Measurements from ENCODE around the gene ARTN.
A peak's percentile ranks its signal among the peaks of the same experiment; 100 is the strongest.

Gene ARTN

GRCh38 chr1:43946236-43947060 is 12.8 kb downstream of the ARTN start, which contains the start of gene IPO13:
TSS of gene IPO13 (plus strand) at chr1:43946950. CDS start at chr1:43947601, 651 bp downstream.
- TF ChIP-seq CTCF (IDR thresholded peaks at IDR 0.05; ENCODE audit: low read depth, low read length, missing control alignments): peak; percentile 64
- peak; percentile 83 for DNase-seq (ENCODE audit: extremely low read depth, low read depth)

GRCh38 chr1:43947061-43947873 is 13.7 kb downstream of the ARTN start:
- no peak for TF ChIP-seq CTCF (IDR thresholded peaks at IDR 0.05; ENCODE audit: low read depth, low read length, missing control alignments)
- DNase-seq (ENCODE audit: extremely low read depth, low read depth): no peak

More at GRCh38 chr1:43946236-43947060, 12.8 kb downstream of the ARTN start, which contains the start of gene IPO13:
- peak within 1 kb of the TSS; percentile 86 for H3K4me3 ChIP-seq (replicated peaks; ENCODE audit: low read depth, low read length)

GRCh38 chr1:43947874-43948437 is 14.4 kb downstream of the ARTN start:
- H3K4me3 ChIP-seq (replicated peaks; ENCODE audit: low read depth, low read length): peak overlapping the region; percentile 86

More at GRCh38 chr1:43947061-43947873, 13.7 kb downstream of the ARTN start:
- H3K4me3 ChIP-seq (replicated peaks; ENCODE audit: low read depth, low read length): peak overlapping the region; percentile 86

GRCh38 chr1:43949678-43950077 is 16.1 kb downstream of the ARTN start:
- no peak overlapping the region for H3K4me3 ChIP-seq (replicated peaks; ENCODE audit: low read depth, low read length)
- no peak for DNase-seq (ENCODE audit: extremely low read depth, low read depth)
- TF ChIP-seq CTCF (IDR thresholded peaks at IDR 0.05; ENCODE audit: low read depth, low read length, missing control alignments): no peak

More at GRCh38 chr1:43947874-43948437, 14.4 kb downstream of the ARTN start:
- no peak for DNase-seq (ENCODE audit: extremely low read depth, low read depth)
- no peak for TF ChIP-seq CTCF (IDR thresholded peaks at IDR 0.05; ENCODE audit: low read depth, low read length, missing control alignments)

- no peak overlapping the region for H3K4me3 ChIP-seq (replicated peaks; ENCODE audit: low read depth, low read length)
- no peak for TF ChIP-seq CTCF (IDR thresholded peaks at IDR 0.05; ENCODE audit: low read depth, low read length, missing control alignments)
- no peak for DNase-seq (ENCODE audit: extremely low read depth, low read depth)
Measured at GRCh38 chr1:43951021-43951985, 17.7 kb downstream of the ARTN start.
